H7 (cell line): ENCODE results near the gene PTPRCAP. TPM values are rescaled to one million over a fixed set of nuclear protein-coding genes. Genes with fewer than 3 reads are reported as not detected.

Source experiments
- DNase-seq: peaks from one replicate; pipeline ENCODE4 v3.0.0; 2012
- H3K27me3 ChIP-seq: 2 replicates; pipeline ENCODE4 v1.6.0; 2011; ENCODE audit warnings: mild to moderate bottlenecking, low read length; ENCODE audit not compliant: control insufficient read depth, insufficient read depth
- H3K36me3 ChIP-seq: replicated peaks from 2 replicates; pipeline ENCODE4 v1.5.1; 2011; ENCODE audit warnings: low read length; ENCODE audit not compliant: control insufficient read depth, insufficient read depth
- H3K4me3 ChIP-seq: 2 replicates; pipeline ENCODE4 v1.5.1; 2011; ENCODE audit warnings: low read depth, mild to moderate bottlenecking, control low read depth, low read length, moderate library complexity; ENCODE audit not compliant: insufficient read depth
- total RNA-seq: library from RNA; depleted of rRNA; stranded (reverse); fragments of >200 nt; shearing (Covaris generic); gene quantifications from 2 replicates; pipeline ENCODE4 v1.2.3, GENCODE V29; 2014; rRNA removed

Gene PTPRCAP
- total RNA-seq, 1 experiment from 2014 or later, result 2.6 TPM

- peaks cover 27% of the 10 kb centered on the region for H3K36me3 ChIP-seq
- no peak for DNase-seq
- no peak overlapping the region for H3K4me3 ChIP-seq
- H3K27me3 ChIP-seq, result no peaks in the 10 kb centered on the region
Observed at GRCh38 chr11:67396587-67397389, 40.7 kb downstream of the PTPRCAP start.

DNA sequence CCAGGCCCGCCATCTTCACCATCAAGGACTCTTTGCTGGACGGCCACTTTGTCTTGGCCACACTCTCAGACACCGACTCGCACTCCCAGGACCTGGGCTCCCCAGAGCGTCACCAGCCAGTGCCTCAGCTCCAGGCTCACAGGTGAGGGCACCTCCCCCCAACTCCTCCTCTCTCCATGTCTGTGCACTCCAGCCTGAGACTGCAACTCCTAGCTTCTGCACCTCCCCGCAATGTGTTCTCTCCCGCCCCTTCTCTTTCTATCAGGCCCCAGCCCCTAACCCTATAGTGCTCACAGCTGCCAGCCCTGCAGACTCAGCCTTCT lies 41.3 kb downstream of the PTPRCAP start:
- DNase-seq, result no peak
- Histone ChIP-seq H3K4me3 (no peak overlapping the region), H3K27me3 (no peaks in the 10 kb centered on the region), H3K36me3 (peaks cover 27% of the 10 kb centered on the region)

- H3K4me3 ChIP-seq, result no peak overlapping the region
- no peak for DNase-seq
- H3K36me3 ChIP-seq, result peaks cover 27% of the 10 kb centered on the region
- no peaks in the 10 kb centered on the region for H3K27me3 ChIP-seq
Observed at GRCh38 chr11:67395555-67396258, 41.8 kb downstream of the PTPRCAP start.

- DNase-seq, result no peak
- Histone ChIP-seq H3K36me3 (peaks cover 20% of the 10 kb centered on the region), H3K27me3 (no peaks in the 10 kb centered on the region), H3K4me3 (no peak overlapping the region)
Observed at GRCh38 chr11:67393990-67394389, 43.5 kb downstream of the PTPRCAP start.

DNA sequence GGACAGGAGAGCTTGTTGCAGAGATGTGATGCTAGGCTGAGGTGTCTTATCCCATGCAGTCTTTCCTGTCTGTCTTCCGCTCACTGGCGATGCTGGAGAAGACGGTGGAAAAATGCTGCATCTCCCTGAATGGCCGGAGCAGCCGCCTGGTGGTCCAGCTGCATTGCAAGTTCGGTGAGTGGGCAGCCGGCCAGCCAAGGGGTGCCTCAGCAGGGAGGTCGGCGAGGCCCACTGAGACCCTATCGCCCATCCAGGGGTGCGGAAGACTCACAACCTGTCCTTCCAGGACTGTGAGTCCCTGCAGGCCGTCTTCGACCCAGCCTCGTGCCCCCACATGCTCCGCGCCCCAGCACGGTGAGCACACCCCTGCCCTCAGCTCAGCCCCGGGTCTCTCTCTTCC lies 44.0 kb downstream of the PTPRCAP start:
- no peak for DNase-seq
- peaks cover 17% of the 10 kb centered on the region for H3K36me3 ChIP-seq
- H3K4me3 ChIP-seq, result no peak overlapping the region
- H3K27me3 ChIP-seq, result no peaks in the 10 kb centered on the region

DNA sequence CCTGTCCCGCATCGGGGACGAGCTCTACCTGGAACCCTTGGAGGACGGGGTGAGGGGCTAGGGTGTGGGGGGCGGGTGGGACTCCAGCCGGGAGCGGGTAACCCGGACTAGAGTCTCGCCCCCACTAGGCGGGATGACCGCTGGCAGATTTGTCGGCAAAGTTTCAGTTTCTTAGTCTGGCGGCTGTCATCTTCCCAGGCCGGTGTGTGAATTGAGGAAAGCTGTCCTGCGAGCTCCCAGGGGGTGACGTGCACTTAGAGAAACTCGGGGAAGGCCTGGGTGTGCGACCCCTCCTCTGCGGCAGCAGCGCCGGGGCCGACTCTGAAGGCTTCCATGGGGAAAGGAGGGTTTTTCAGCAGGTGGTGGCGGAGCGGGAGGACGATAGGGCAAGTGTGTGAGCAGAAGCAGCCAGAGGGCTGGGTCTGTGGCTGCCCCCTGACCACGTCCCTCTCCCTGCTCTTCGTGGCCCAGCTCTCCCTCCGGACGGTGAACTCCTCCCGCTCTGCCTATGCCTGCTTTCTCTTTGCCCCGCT lies 45.2 kb downstream of the PTPRCAP start:
- H3K27me3 ChIP-seq, result no peaks in the 10 kb centered on the region
- H3K4me3 ChIP-seq, result peak overlapping the region; percentile 89
- peak; percentile 77 for DNase-seq
- H3K36me3 ChIP-seq, result peaks cover 8% of the 10 kb centered on the region

DNA sequence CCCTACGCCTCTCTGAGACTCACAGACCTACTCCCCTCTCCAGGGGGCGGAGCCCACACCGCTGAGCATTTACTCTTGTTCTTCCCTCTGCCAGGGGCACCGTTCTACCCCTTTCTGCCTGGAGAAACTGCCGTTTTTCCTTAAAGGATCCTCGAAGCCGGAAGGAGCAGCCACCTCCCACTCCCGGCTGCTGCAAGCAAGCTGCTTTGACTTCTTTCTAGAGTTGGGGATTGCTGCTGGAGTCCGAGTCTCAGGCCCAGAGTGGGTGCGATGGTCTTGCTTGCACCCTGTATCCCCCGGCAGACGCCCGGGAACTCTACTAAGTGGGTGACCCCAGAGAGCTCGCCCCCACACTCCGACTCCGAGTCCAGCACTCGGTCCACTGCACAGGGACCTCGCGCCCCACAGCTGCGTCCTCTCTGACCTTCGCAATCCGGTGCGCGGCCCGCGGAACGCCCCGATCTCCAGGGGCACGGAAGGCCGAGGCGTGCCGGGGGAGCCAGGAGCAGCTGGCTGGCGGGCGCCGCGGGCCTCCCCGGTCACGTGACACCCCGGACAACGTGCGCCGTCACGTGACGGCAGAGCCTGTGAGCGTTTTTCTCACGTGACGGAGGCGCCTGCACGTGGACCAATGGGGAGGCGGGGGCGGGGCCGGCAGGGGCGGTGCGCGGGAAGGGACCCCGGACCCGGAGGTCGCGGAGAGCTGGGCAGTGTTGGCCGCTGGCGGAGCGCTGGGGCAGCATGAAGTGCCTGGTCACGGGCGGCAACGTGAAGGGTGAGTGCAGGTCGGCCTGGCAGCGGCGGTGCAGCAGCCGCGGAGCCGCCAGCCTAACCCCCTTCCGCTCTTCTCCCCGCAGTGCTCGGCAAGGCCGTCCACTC lies 45.9 kb downstream of the PTPRCAP start, which contains the start of gene RAD9A:
TSS of gene RAD9A (plus strand) at position 683 of the 879 bp plus-strand sequence. CDS start at position 742, 59 bp downstream.
- Histone ChIP-seq H3K27me3 (no peaks in the 10 kb centered on the region), H3K36me3 (peaks cover 8% of the 10 kb centered on the region), H3K4me3 (peak within 1 kb of the TSS; percentile 89)
- DNase-seq, result peak; percentile 100

DNA sequence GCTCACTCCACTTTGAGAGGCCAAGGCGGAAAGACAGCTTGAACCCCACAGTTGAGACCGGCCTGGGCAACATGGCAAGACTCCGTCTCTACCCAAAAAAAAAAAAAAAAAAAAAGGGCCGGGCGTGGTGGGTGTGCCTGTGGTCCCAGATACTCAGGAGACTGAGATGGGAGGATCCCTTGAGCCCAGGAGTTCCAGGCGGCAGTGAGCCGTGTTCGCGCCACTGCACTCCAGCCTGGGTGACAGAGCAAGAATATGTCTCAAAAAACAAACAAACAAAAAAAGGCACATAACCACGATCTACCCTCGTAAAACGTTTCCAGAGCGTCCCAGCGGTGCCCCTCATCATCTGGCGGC lies 46.6 kb downstream of the PTPRCAP start:
- peaks cover 8% of the 10 kb centered on the region for H3K36me3 ChIP-seq
- no peaks in the 10 kb centered on the region for H3K27me3 ChIP-seq
- H3K4me3 ChIP-seq, result peak overlapping the region; percentile 89
- DNase-seq, result no peak

DNA sequence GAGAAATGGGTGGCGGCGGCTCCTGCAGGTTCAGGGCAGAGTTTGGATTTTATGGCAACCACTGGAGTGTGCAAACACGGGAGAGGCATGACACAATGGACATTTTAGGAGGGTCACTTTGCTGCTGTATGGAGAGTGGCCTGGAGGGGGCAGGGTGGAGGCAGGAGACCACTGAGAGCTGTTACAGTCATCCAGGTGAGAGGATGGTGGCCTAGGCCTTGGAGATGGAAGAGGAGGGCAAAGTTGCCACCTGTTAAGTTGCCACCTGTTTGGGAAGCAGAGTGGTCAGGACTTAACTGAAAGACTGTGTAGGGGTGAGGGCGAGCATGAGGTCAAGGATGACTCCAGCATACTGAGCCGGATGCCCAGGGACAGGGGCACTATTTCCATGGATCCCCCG lies 48.0 kb downstream of the PTPRCAP start:
- Histone ChIP-seq H3K4me3 (no peak overlapping the region), H3K27me3 (peaks cover 2% of the 10 kb centered on the region), H3K36me3 (peaks cover 5% of the 10 kb centered on the region)
- peak; percentile 91 for DNase-seq

- no peak for DNase-seq
- H3K36me3 ChIP-seq, result no peaks in the 10 kb centered on the region
- peaks cover 2% of the 10 kb centered on the region for H3K27me3 ChIP-seq
- H3K4me3 ChIP-seq, result no peak overlapping the region
Observed at GRCh38 chr11:67387518-67387917, 50.0 kb downstream of the PTPRCAP start.

- DNase-seq, result no peak
- Histone ChIP-seq H3K4me3 (no peak overlapping the region), H3K27me3 (peaks cover 2% of the 10 kb centered on the region), H3K36me3 (no peaks in the 10 kb centered on the region)
Observed at GRCh38 chr11:67387069-67387468, 50.4 kb downstream of the PTPRCAP start.

Other genes starting within 250 kb of the PTPRCAP start
- 73.8 and 82.1 TPM in 2 replicates for gene GRK2, start 171.2 kb downstream of the PTPRCAP start, total RNA-seq
- gene ANKRD13D, start 148.4 kb downstream of the PTPRCAP start, total RNA-seq, result 29.1 and 32.2 TPM in 2 replicates
- 23.6 and 30.2 TPM in 2 replicates for gene SSH3, start 134.2 kb downstream of the PTPRCAP start, total RNA-seq
- gene POLD4, start 84.1 kb downstream of the PTPRCAP start, total RNA-seq, result 49.8 and 53.9 TPM in 2 replicates
- gene CLCF1, start 64.1 kb downstream of the PTPRCAP start, total RNA-seq, result 3.7 and 4.4 TPM in 2 replicates
- gene RAD9A, start 45.7 kb downstream of the PTPRCAP start, total RNA-seq, result 20.2 and 27.0 TPM in 2 replicates
- 246 and 314 TPM in 2 replicates for gene PPP1CA, start 35.8 kb downstream of the PTPRCAP start, total RNA-seq
- 0.44 and 0.52 TPM in 2 replicates for gene TBC1D10C, start 33.6 kb downstream of the PTPRCAP start, total RNA-seq
- 0.07 and 0.17 TPM in 2 replicates for gene CARNS1, start 22.0 kb downstream of the PTPRCAP start, total RNA-seq
- gene RPS6KB2, start 9.2 kb downstream of the PTPRCAP start, total RNA-seq, result 88.9 and 90.2 TPM in 2 replicates
- 116 and 134 TPM in 2 replicates for gene CORO1B, start 5.8 kb upstream of the PTPRCAP start, total RNA-seq
- not detected in 2 replicates for gene GPR152, start 15.0 kb upstream of the PTPRCAP start, total RNA-seq
- gene CABP4, start 17.7 kb upstream of the PTPRCAP start, total RNA-seq, result not detected in 2 replicates
- gene TMEM134, start 31.6 kb upstream of the PTPRCAP start, total RNA-seq, result 34.9 and 51.7 TPM in 2 replicates
- 40.8 and 51.2 TPM in 2 replicates for gene AIP, start 45.3 kb upstream of the PTPRCAP start, total RNA-seq
- gene PITPNM1, start 67.7 kb upstream of the PTPRCAP start, total RNA-seq, result 36.9 and 37.5 TPM in 2 replicates
- 28.6 and 38.1 TPM in 2 replicates for gene CDK2AP2, start 70.5 kb upstream of the PTPRCAP start, total RNA-seq
- gene CABP2, start 85.8 kb upstream of the PTPRCAP start, total RNA-seq, result not detected in 2 replicates
- 2,691 and 2,979 TPM in 2 replicates for gene GSTP1, start 146.1 kb upstream of the PTPRCAP start, total RNA-seq
- gene NDUFV1, start 169.3 kb upstream of the PTPRCAP start, total RNA-seq, result 302 and 350 TPM in 2 replicates
- gene NUDT8, start 192.3 kb upstream of the PTPRCAP start, total RNA-seq, result 8.1 and 8.7 TPM in 2 replicates
- 0.07 TPM in 1 of 2 replicates, not detected in the other for gene TBX10, start 202.1 kb upstream of the PTPRCAP start, total RNA-seq
- gene ACY3, start 213.0 kb upstream of the PTPRCAP start, total RNA-seq, result not detected in 2 replicates
- not detected in 2 replicates for gene ALDH3B2, start 236.9 kb upstream of the PTPRCAP start, total RNA-seq